ENCODE measurements around the gene NMBR.

Gene NMBR

GRCh38 chr6:142112451-142113061 is 34.4 kb downstream of the NMBR start:
- TF ChIP-seq USF1 (IDR thresholded peaks at IDR 0.05) (no peak), CREB1 (IDR thresholded peaks at IDR 0.05; ENCODE audit: low read depth) (no peak), FOXM1 (IDR thresholded peaks at IDR 0.05; ENCODE audit: borderline replicate concordance, low read depth) (no peak), NFIC (IDR thresholded peaks at IDR 0.05) (no peak), YY1 (IDR thresholded peaks at IDR 0.05; ENCODE audit: low read depth) (no peak), MAX (IDR thresholded peaks at IDR 0.05) (no peak), TCF12 (IDR thresholded peaks at IDR 0.05; ENCODE audit: low read depth) (no peak), REST (IDR thresholded peaks at IDR 0.05; ENCODE audit: low read depth) (no peak), EGR1 (IDR thresholded peaks at IDR 0.05) (no peak), CEBPB (IDR thresholded peaks at IDR 0.05) (peak; percentile 71), EP300 (IDR thresholded peaks at IDR 0.05; ENCODE audit: borderline replicate concordance) (no peak), TEAD4 (IDR thresholded peaks at IDR 0.05) (no peak), ZBTB7A (IDR thresholded peaks at IDR 0.05; ENCODE audit: low read depth) (no peak), TAF1 (IDR thresholded peaks at IDR 0.05; ENCODE audit: low read depth) (no peak), RAD21 (IDR thresholded peaks at IDR 0.05; ENCODE audit: low read depth) (peak; percentile 91)

GRCh38 chr6:142088858-142089216 is 58.1 kb downstream of the NMBR start:
- TF ChIP-seq TCF12 (IDR thresholded peaks at IDR 0.05; ENCODE audit: low read depth) (no peak), TEAD4 (IDR thresholded peaks at IDR 0.05) (0 out of 2 replicates have a peak, but pooled peaks have one; percentile 24), EP300 (IDR thresholded peaks at IDR 0.05; ENCODE audit: borderline replicate concordance) (no peak), YY1 (IDR thresholded peaks at IDR 0.05; ENCODE audit: low read depth) (0 out of 2 replicates have a peak, but pooled peaks have one; percentile 25), MAX (IDR thresholded peaks at IDR 0.05) (0 out of 2 replicates have a peak, but pooled peaks have one; percentile 47), TAF1 (IDR thresholded peaks at IDR 0.05; ENCODE audit: low read depth) (no peak), REST (IDR thresholded peaks at IDR 0.05; ENCODE audit: low read depth) (peak; percentile 97)

- TF ChIP-seq MAX (IDR thresholded peaks at IDR 0.05) (no peak), REST (IDR thresholded peaks at IDR 0.05; ENCODE audit: low read depth) (no peak), TAF1 (IDR thresholded peaks at IDR 0.05; ENCODE audit: low read depth) (no peak), USF1 (IDR thresholded peaks at IDR 0.05) (no peak), YY1 (IDR thresholded peaks at IDR 0.05; ENCODE audit: low read depth) (no peak), ZBTB7A (IDR thresholded peaks at IDR 0.05; ENCODE audit: low read depth) (no peak), CEBPB (IDR thresholded peaks at IDR 0.05) (no peak), FOXM1 (IDR thresholded peaks at IDR 0.05; ENCODE audit: borderline replicate concordance, low read depth) (no peak), TEAD4 (IDR thresholded peaks at IDR 0.05) (no peak), EGR1 (IDR thresholded peaks at IDR 0.05) (no peak), RAD21 (IDR thresholded peaks at IDR 0.05; ENCODE audit: low read depth) (no peak), CREB1 (IDR thresholded peaks at IDR 0.05; ENCODE audit: low read depth) (no peak), NFIC (IDR thresholded peaks at IDR 0.05) (no peak), TCF12 (IDR thresholded peaks at IDR 0.05; ENCODE audit: low read depth) (no peak), EP300 (IDR thresholded peaks at IDR 0.05; ENCODE audit: borderline replicate concordance) (no peak)
Measured at GRCh38 chr6:142087950-142088857, 58.7 kb downstream of the NMBR start.

Data from Ishikawa (cell line).